Left lung (tissue), 10 donors: ENCODE data around the gene RBM6. TPM values are rescaled to one million over a fixed set of nuclear protein-coding genes. Genes with fewer than 3 reads are reported as not detected.

ENCODE experiments used
- ATAC-seq: fragments of 200-7000 bp; cut with Tn5 transposase; one replicate; pipeline ENCODE4 v1.9.1; 2020; ENCODE audit warnings: moderate library complexity
- DNase-seq, 4 donors: peaks; one replicate each; pipeline ENCODE4 v3.0.0-alpha.2; 2013 to 2020
- H3K27ac ChIP-seq, 2 donors: fragments of 200-600 bp; sonication (generic) in 1 of 2; one replicate each; pipeline versions ENCODE4 v1.5.0 to v1.8.0; 2020 to 2021
- H3K27me3 ChIP-seq, 2 donors: fragments of 200-600 bp; sonication (generic) in 1 of 2; one replicate each; pipeline versions ENCODE4 v1.5.0 to v1.8.0; 2020 to 2021
- H3K36me3 ChIP-seq, 2 donors: fragments of 200-600 bp; sonication (generic) in 1 of 2; one replicate each; pipeline versions ENCODE4 v1.5.0 to v1.8.0; 2020 to 2021
- H3K4me1 ChIP-seq, 2 donors: fragments of 200-600 bp; one replicate each; pipeline ENCODE4 v1.8.0; 2021
- H3K4me3 ChIP-seq, 2 donors: fragments of 200-600 bp; sonication (generic) in 1 of 2; one replicate each; pipeline versions ENCODE4 v1.5.0 to v1.8.0; 2020 to 2021; ENCODE audit warnings: mild to moderate bottlenecking in 1 of 2
- H3K9me3 ChIP-seq, 2 donors: fragments of 200-600 bp; sonication (generic) in 1 of 2; one replicate each; pipeline versions ENCODE4 v1.5.0 to v1.8.0; 2020 to 2021
- CTCF ChIP-seq, 2 donors: fragments of 200-600 bp; sonication (generic) in 1 of 2; IDR thresholded peaks; one replicate each; pipeline versions ENCODE4 v1.5.0 to v1.8.0; 2021; ENCODE audit warnings: antibody characterized with exemption in 2 of 2
- intact Hi-C, 2 donors: fragments of 100-400 bp; cut with DNase I; formaldehyde crosslinking; loops; one replicate each; pipeline versions ENCODE4 v1.11.2 to v1.14.2; 2022
- polyA plus RNA-seq, 6 donors: library from polyadenylated mRNA; unstranded; fragments of 120-200 nt; gene quantifications; one replicate each; pipeline ENCODE4 v1.2.1, GENCODE V29; 2013; ENCODE audit not compliant: insufficient read length in 6 of 6
- total RNA-seq, 2 donors: library from RNA; stranded (reverse); fragmentation: NEBNext Ultra II Directional; extraction: Animal tissue kit (Norgen Biotek cat#: 25700); gene quantifications; one replicate each; pipeline ENCODE4 v1.2.1, GENCODE V29; 2021
- donor health status: DM: no; HTN: yes; CAD: no.
- donor health status: DM: no; HTN: no; CAD: no.

Gene RBM6
- total and polyA plus RNA-seq, 8 donors: 59.6 to 232 (median 168) TPM

DNA sequence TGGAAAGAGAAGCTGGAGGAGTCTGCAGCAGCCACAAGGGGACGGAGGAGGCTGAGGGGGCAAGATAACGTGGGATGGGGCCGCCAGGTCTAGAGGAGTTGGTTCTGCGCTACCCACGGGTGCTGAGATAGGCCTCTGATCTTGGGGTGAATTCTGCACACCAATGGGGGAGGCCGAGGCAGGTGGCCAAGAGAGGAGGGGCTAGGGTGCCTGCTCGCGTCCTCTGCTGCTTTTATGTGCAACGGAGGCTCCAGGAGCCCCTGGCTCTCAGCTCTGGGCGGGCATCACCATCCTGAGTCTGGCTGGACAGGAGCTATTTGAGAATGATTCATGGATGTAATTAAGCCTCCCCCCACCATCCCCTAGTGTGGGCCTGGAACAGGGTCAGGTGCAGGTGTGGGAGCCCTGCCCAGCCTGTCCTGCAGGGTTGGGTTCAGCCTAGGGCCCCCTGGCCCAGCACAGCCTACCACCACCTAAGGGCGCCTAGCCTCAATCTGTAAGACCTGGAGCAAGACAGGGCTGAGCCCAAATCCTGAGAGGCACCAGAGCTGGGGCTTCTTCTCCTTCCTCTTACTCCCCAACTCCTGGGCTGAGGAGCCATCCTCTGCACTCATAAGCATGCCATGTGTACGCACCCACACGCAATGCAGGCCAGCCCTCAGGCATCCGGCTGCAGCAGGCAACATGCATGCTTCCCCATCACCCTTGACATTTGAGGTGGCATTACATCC lies 182.9 kb downstream of the RBM6 start:
- Histone ChIP-seq H3K4me3 (no peak overlapping the region), H3K9me3 (no peaks in the 10 kb centered on the region), H3K36me3 (peaks cover 0 to 45% of the 10 kb centered on the region in 2 donors), H3K27ac (no peak overlapping the region), H3K4me1 (peaks cover 10 to 14% of the 10 kb centered on the region in 2 donors), H3K27me3 (no peaks in the 10 kb centered on the region)
- intact Hi-C loops: no loop called here
- no peak for ATAC-seq
- no peak for TF ChIP-seq CTCF (IDR thresholded peaks at IDR 0.05)
- peak in 2 of 4 donors; percentile 22 to 62 for DNase-seq

DNA sequence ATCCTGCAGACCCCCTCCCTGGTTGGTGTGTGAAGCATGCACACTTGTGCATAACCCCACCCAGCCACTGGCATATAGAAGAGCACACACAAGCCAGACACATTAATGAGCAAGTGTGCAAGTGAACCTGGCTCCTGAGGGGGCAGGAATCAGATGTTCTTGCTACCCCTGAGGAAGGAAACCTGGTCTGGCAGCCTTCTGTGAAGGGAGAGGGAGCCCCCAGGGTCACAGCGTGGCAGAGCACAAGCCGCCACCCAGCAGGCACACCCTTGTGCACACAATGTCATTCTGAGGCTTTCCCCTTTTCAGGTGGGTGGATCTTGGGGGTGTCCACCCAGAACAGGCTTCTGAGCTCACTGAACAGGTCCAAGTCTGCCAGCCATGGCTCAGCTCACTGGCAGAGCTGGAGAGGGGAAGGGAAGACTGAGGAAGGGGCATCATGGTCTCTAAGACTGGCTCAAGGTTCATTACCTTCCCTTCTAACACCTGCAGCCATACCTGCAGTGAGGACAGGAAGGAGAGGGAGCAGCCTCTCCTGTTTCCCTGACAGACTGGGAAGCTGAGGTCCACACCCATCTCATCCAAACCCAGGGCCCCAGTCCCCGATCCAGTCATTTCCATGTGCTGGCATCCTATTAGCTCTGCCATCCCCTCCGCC lies 183.6 kb downstream of the RBM6 start:
- Histone ChIP-seq H3K4me3 (no peak overlapping the region), H3K36me3 (peaks cover 0 to 38% of the 10 kb centered on the region in 2 donors), H3K27ac (no peak overlapping the region), H3K27me3 (no peaks in the 10 kb centered on the region), H3K4me1 (peaks cover 10 to 14% of the 10 kb centered on the region in 2 donors), H3K9me3 (no peaks in the 10 kb centered on the region)
- ATAC-seq (no peak), DNase-seq (peak in 1 of 4 donors; percentile 18)
- TF ChIP-seq CTCF (IDR thresholded peaks at IDR 0.05): no peak
- intact Hi-C loops: no loop called here

GRCh38 chr3:50124052-50124799 lies 184.3 kb downstream of the RBM6 start:
- no peaks in the 10 kb centered on the region for H3K9me3 ChIP-seq
- intact Hi-C loops: no loop called here
- no peak for TF ChIP-seq CTCF (IDR thresholded peaks at IDR 0.05)
- H3K4me3 ChIP-seq: no peak overlapping the region
- H3K27me3 ChIP-seq: no peaks in the 10 kb centered on the region
- H3K4me1 ChIP-seq: peaks cover 10 to 14% of the 10 kb centered on the region in 2 donors
- peaks cover 0 to 31% of the 10 kb centered on the region in 2 donors for H3K36me3 ChIP-seq
- ATAC-seq (peak; percentile 16), DNase-seq (peak in 2 of 4 donors; percentile 32 to 56)
- H3K27ac ChIP-seq: no peak overlapping the region

DNA sequence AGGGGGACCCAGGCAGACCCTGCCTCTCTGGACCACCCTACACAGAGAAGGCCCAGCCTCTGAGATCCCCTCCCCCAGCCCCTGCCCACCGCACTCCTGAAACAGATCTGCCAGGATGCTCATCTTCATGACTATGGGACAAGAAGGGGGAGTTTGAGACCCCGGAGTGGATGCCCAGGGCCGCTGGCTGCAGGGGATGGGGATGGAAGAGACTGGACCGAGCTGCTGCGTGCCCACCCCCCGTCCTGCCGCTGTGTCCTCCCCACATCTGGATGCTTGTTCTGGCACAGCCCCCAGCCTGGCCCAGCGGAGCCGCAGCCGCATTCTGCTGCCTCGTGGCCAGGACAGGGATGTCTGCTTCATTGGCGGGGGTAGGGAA lies 184.8 kb downstream of the RBM6 start:
- peaks cover 10 to 14% of the 10 kb centered on the region in 2 donors for H3K4me1 ChIP-seq
- intact Hi-C loops: loop anchor here in 1 of 2 donors (5.0 kb wide), 1 partner anchor 63 kb away; no protein-coding TSS in a partner anchor
- H3K27ac ChIP-seq: no peak overlapping the region
- peaks cover 0 to 25% of the 10 kb centered on the region in 2 donors for H3K36me3 ChIP-seq
- no peaks in the 10 kb centered on the region for H3K27me3 ChIP-seq
- no peaks in the 10 kb centered on the region for H3K9me3 ChIP-seq
- DNase-seq (peak in 2 of 4 donors; percentile 32 to 80), ATAC-seq (no peak)
- no peak overlapping the region for H3K4me3 ChIP-seq
- TF ChIP-seq CTCF (IDR thresholded peaks at IDR 0.05): no peak
